OCI-LY1 (cell line): ENCODE results near the gene INPP4A.

Experiments used
- EZH2 ChIP-seq: fragments of 200-600 bp; sonication (generic), shearing (Covaris generic); IDR thresholded peaks from 2 replicates; pipeline ENCODE4 v1.8.0; 2017; ENCODE audit warnings: borderline replicate concordance, mixed run types, mild to moderate bottlenecking, antibody characterized with exemption, low read length, moderate library complexity, mixed read lengths
- TF ChIP-seq, protein P1 (sequence below): fragments of 200-600 bp; sonication (generic), shearing (Covaris generic); IDR thresholded peaks from 2 replicates; pipeline ENCODE4 v1.5.1; 2017; ENCODE audit warnings: mild to moderate bottlenecking, antibody characterized with exemption, low read length, moderate library complexity, mixed read lengths

DNA sequence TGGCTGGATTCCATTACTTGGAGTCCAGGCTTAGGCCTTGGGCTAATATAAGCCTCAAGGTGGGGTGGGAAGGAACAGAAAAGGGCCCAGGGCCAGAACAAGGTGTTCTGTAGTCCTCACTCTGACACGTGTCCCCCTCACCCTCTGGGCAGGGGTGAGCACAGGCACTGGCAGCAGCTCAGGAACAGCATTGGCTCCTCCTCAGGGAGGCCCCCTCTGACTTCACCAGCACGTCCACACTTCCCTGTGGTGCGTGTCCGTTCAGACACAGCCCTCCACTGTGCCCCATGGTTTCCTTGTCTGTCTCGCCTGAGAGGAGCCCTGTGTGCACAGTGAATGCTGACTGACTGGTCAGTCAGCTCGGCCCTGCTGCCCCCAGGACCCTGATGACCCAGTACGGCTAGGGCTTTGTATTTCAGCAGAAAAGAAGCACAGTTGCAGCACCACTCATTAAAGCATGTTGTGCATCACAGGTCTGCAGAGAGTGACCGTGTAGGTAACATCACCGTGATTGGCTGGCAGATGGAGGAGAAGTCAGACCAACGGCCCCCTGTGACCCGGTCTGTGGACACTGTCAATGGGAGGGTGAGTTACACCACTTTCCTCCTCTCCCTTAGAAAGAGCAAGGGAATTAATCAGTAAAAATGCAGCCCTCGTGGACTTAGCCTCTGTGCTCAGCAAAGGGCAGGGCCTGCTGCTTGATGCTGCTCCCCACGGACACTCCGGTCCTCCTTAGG lies 92.9 kb downstream of the INPP4A start:
- TF ChIP-seq, protein P1, sequence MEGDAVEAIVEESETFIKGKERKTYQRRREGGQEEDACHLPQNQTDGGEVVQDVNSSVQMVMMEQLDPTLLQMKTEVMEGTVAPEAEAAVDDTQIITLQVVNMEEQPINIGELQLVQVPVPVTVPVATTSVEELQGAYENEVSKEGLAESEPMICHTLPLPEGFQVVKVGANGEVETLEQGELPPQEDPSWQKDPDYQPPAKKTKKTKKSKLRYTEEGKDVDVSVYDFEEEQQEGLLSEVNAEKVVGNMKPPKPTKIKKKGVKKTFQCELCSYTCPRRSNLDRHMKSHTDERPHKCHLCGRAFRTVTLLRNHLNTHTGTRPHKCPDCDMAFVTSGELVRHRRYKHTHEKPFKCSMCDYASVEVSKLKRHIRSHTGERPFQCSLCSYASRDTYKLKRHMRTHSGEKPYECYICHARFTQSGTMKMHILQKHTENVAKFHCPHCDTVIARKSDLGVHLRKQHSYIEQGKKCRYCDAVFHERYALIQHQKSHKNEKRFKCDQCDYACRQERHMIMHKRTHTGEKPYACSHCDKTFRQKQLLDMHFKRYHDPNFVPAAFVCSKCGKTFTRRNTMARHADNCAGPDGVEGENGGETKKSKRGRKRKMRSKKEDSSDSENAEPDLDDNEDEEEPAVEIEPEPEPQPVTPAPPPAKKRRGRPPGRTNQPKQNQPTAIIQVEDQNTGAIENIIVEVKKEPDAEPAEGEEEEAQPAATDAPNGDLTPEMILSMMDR: no peak
- no peak for TF ChIP-seq EZH2
